Measurements from ENCODE around the gene SVOP. TPM values are rescaled to one million over a fixed set of nuclear protein-coding genes. Genes with fewer than 3 reads are reported as not detected.
A peak's percentile ranks its signal among the peaks of the same experiment; 100 is the strongest.

The SVOP gene
- total and polyA plus RNA-seq, 2 of the 4 experiments (the other 2 are of a cell fraction), result not detected

- Histone ChIP-seq H4K20me1 (ENCODE audit: insufficient read depth, low read length) (no peaks in the 10 kb centered on the region), H3K9me3 (ENCODE audit: control insufficient read depth, insufficient read depth, low read length) (no peaks in the 10 kb centered on the region), H3K18ac (ENCODE audit: low read depth, low read length) (no peak overlapping the region), H3K27ac (ENCODE audit: insufficient read depth, low read length) (no peak overlapping the region), H3K4me1 (ENCODE audit: control insufficient read depth, insufficient read depth, low read length) (no peaks in the 10 kb centered on the region), H2AK9ac (replicated peaks; ENCODE audit: low read depth, low read length, poor library complexity) (no peak overlapping the region), H2BK15ac (ENCODE audit: low read depth, low read length) (no peak overlapping the region), H4K8ac (ENCODE audit: low read depth in 2 of 2, low read length in 2 of 2) (no peak overlapping the region), H3K4ac (ENCODE audit: low read depth, low read length) (no peak overlapping the region), H3K14ac (replicated peaks; ENCODE audit: low read depth, low read length) (no peak overlapping the region), H2BK5ac (ENCODE audit: low read depth, low read length, poor library complexity, severe bottlenecking) (no peak overlapping the region), H3K36me3 (ENCODE audit: control insufficient read depth, insufficient read depth, low read length) (no peaks in the 10 kb centered on the region), H2BK120ac (ENCODE audit: low read depth, low read length) (no peak overlapping the region), H2AK5ac (ENCODE audit: low read depth, low read length) (no peak overlapping the region), H3K56ac (ENCODE audit: extremely low read depth, insufficient read depth, low read length) (no peak overlapping the region), H4K91ac (ENCODE audit: insufficient read depth, low read depth, low read length) (no peak overlapping the region), H3K27me3 (ENCODE audit: control insufficient read depth, insufficient read depth, low read length) (peaks cover 4% of the 10 kb centered on the region; the same call in 1 of the 2 replicates), H3K4me2 (ENCODE audit: low read depth, low read length) (no peak overlapping the region), H2AFZ (replicated peaks; ENCODE audit: low read length, poor library complexity) (no peak overlapping the region), H2BK20ac (ENCODE audit: low read depth, low read length) (no peak overlapping the region), H3K23ac (ENCODE audit: low read depth, low read length) (no peak overlapping the region), H4K5ac (ENCODE audit: low read depth, low read length) (no peak overlapping the region), H3K4me3 (ENCODE audit: insufficient read depth, low read depth, low read length) (no peak overlapping the region), H3K9me1 (ENCODE audit: insufficient read depth, low read length) (no peaks in the 10 kb centered on the region), H3K79me1 (ENCODE audit: low read depth in 1 of 2, low read length in 2 of 2) (no peaks in the 10 kb centered on the region), H3K9ac (ENCODE audit: low read depth, low read length) (no peak overlapping the region)
- dilution Hi-C loops (cut with HindIII; ENCODE audit: low sequenced_read_pairs, unreplicated experiment), result no loop called here
- ChIA-PET POLR2A (ENCODE audit: unreplicated experiment) (no interaction called here), CTCF (no interaction called here)
- intact Hi-C loops (cut with micrococcal nuclease), result no loop called here
- TF ChIP-seq RFX5 (IDR thresholded peaks at IDR 0.05; ENCODE audit: low read depth, low read length), result no peak
- TF ChIP-seq, protein P1, sequence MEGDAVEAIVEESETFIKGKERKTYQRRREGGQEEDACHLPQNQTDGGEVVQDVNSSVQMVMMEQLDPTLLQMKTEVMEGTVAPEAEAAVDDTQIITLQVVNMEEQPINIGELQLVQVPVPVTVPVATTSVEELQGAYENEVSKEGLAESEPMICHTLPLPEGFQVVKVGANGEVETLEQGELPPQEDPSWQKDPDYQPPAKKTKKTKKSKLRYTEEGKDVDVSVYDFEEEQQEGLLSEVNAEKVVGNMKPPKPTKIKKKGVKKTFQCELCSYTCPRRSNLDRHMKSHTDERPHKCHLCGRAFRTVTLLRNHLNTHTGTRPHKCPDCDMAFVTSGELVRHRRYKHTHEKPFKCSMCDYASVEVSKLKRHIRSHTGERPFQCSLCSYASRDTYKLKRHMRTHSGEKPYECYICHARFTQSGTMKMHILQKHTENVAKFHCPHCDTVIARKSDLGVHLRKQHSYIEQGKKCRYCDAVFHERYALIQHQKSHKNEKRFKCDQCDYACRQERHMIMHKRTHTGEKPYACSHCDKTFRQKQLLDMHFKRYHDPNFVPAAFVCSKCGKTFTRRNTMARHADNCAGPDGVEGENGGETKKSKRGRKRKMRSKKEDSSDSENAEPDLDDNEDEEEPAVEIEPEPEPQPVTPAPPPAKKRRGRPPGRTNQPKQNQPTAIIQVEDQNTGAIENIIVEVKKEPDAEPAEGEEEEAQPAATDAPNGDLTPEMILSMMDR (conservative IDR thresholded peaks at IDR 0.05; ENCODE audit: low read depth, low read length), result peak; percentile 19; the same call in 1 of the 2 replicates
- in situ Hi-C loops (cut with MboI; ENCODE audit: low sequenced_read_pairs), result no loop called here
- DNase-seq (no peak), ATAC-seq (ENCODE audit: low read depth) (no peak)
- 0% methylated on average over 1 of the region's 2 CpGs; no CpG with 5 or more reads in 1 of the 2 experiments for WGBS, 2 experiments (ENCODE audit: extremely low coverage in 2 of 2, insufficient read length in 1 of 2)
- BruUV-seq (replicated peaks), result no TSS peak
Measured at GRCh38 chr12:108967869-108968540, 52.9 kb downstream of the SVOP start.
